Skeletal muscle cell (primary cell): Measurements from ENCODE around the gene GSTA3.
"Not testable (repeated sequence)": the region's sequence is repeated elsewhere in the genome, so short reads cannot be mapped to it uniquely, and the experiment has no call there.

ENCODE experiments used
- DNase-seq: peaks from one replicate; pipeline ENCODE4 v3.0.0-alpha.2; 2010; ENCODE audit warnings: low read depth
- H3K4me3 ChIP-seq: 2 replicates; pipeline ENCODE4 v1.5.1; 2011; ENCODE audit warnings: low read depth, mild to moderate bottlenecking, control low read depth, low read length, moderate library complexity

Gene GSTA3

DNA sequence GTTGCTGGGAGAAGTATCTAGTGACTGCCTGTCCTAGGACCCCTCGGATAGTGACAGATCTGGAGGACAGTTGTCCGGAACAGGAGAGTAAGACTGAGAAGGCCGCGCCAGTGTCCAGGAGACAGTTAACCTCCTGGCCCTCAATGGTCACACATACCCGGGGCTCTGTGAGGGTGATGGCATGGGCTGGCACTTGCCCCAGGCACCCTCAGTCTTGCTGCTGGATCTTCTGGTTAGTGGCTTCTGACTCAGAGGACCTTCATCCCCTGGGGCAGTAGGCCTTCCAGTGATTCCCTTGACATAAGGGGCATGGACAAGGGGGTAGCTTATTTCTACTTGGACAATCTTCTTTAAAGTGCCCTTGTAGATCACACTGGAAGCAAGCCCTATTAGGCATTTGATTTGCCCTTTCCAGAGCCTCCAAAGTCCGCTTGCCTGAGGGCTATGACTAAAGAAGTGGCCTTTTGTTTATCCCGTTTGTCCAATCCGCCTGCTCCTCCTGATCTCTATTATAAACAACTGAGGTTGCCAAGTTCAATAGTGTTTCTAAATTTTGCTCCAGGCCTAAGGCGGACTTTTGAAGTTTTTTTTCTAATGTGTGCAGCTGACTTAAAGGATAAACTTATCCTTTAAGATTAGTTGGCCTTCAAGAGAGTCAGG is 8.7 kb upstream of the GSTA3 start:
- H3K4me3 ChIP-seq = not testable (repeated sequence)
- peak; percentile 19 for DNase-seq

- no peak overlapping the region for H3K4me3 ChIP-seq
- DNase-seq = no peak
Observed at GRCh38 chr6:52914516-52914915, 5.0 kb upstream of the GSTA3 start.

- H3K4me3 ChIP-seq = no peak overlapping the region
- no peak for DNase-seq
Observed at GRCh38 chr6:52910091-52910490, 593 bp upstream of the GSTA3 start.

- no peak for DNase-seq
- no peak overlapping the region for H3K4me3 ChIP-seq
Observed at GRCh38 chr6:52909131-52909530, 367 bp downstream of the GSTA3 start.

GRCh38 chr6:52908526-52908925 is 972 bp downstream of the GSTA3 start:
- H3K4me3 ChIP-seq = no peak overlapping the region
- DNase-seq = no peak

- H3K4me3 ChIP-seq = no peak overlapping the region
- DNase-seq = no peak
Observed at GRCh38 chr6:52904562-52905279, 4.8 kb downstream of the GSTA3 start.

DNA sequence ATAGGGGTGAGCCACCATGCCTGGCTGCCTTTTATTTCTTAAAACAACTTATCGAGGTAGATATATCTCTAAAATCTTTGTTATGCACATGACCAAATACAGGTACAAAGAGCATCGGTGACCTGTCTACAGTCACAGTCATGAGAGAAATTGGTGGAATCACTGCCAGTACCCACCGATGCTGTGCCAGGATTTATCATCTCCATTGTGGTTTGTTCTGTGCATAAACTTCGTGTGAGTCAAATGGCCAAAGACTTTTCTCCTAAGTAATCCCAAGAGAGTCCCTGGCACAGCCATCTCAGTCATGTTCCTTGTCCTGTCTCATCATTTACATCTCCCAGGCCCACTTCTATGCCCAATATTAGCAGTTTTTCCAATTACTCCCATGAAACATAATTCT is 9.0 kb downstream of the GSTA3 start:
- DNase-seq = no peak

DNA sequence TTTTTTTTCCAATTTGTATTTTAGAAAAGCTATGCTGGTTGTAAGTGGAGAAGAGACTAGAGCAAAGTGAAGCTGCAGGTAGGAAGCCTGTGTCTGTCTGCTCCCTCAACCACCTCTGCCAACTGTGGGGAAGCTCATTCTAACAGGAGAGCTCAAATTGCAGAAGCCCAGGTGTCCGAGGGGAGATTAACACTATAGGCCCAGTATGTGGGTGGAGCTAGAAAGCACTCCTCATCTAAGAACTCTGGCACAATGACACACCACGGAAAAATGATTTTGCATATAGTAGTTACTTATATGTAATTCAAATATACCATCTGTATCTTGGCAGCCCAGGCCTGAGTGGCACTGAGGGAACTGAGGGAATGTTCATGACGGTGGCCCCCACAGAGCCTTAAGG is 13.7 kb downstream of the GSTA3 start:
- H3K4me3 ChIP-seq, DNase-seq: not testable (repeated sequence)

More for the DNA sequence above, 9.0 kb downstream of the GSTA3 start:
- H3K4me3 ChIP-seq = no peak overlapping the region

GRCh38 chr6:52894285-52894684 is 15.2 kb downstream of the GSTA3 start:
- no peak for DNase-seq

GRCh38 chr6:52893803-52894202 is 15.7 kb downstream of the GSTA3 start:
- DNase-seq = no peak
- H3K4me3 ChIP-seq = no peak overlapping the region

More at GRCh38 chr6:52894285-52894684, 15.2 kb downstream of the GSTA3 start:
- H3K4me3 ChIP-seq = no peak overlapping the region

DNA sequence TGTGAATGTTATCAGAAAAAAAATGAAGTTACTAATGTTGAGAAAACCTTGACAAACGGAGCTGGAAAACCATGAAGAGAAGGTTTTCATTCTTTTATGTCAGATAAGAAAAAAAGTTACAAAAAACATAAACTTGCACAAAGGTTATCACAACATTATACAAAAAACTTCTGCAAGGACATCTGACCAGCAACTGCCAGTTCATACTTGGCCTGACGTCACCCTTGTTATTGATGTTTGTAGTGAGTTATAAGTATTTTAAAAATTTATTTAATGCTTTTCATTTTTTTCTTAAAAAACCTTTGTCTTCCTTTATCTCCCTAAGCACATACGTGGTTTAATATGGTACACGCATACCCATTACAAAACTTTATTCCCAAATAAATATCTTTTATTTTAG is 16.3 kb downstream of the GSTA3 start:
- no peak for DNase-seq
- H3K4me3 ChIP-seq = no peak overlapping the region

GRCh38 chr6:52890018-52890417 is 19.5 kb downstream of the GSTA3 start:
- H3K4me3 ChIP-seq = no peak overlapping the region
- no peak for DNase-seq

GRCh38 chr6:52887910-52888524 is 21.5 kb downstream of the GSTA3 start:
- no peak overlapping the region for H3K4me3 ChIP-seq
- DNase-seq = no peak

DNA sequence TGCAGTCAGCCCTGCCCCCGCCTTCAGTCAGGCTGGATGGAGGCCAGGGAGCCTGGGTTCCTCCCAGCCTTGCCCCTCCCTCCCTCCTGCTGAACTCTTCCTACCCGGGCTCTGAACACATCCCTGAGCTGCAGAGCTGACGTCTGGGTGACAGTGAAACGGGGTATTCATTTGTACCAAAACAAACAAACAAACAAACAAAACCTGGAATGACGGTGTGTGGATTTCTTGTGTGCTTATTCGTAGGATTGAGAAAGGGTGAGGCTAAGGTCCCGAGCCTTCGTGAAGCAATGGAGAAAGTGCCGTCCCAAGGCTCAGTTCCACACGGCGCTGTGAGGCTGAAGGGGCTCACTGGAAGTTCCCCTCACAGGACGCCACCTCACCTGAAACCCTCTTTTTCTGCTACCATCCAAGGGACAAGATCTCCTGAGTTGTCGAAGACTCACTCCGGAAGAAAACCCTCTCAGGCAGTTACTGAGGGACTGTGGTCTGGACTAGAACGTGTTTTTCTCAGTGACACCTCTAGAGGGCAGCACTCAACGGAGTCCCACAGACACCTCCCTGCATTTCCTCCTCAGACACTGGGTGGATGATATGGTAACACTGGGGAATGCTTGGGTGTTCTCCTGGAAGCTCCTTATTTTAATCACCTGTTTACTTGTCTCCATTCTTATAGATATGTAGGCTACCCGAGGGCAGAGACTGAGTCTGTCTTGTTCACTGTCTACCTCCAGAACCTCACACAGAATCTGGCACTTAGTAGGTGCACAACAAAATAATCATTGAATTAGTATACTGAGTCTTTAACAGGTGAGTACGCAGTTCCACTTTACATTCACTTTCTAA is 27.3 kb downstream of the GSTA3 start:
- no peak for DNase-seq

GRCh38 chr6:52881662-52881995 is 27.9 kb downstream of the GSTA3 start:
- no peak for DNase-seq
- H3K4me3 ChIP-seq = no peak overlapping the region

More for the DNA sequence above, 27.3 kb downstream of the GSTA3 start:
- H3K4me3 ChIP-seq = peak overlapping the region; percentile 54

DNA sequence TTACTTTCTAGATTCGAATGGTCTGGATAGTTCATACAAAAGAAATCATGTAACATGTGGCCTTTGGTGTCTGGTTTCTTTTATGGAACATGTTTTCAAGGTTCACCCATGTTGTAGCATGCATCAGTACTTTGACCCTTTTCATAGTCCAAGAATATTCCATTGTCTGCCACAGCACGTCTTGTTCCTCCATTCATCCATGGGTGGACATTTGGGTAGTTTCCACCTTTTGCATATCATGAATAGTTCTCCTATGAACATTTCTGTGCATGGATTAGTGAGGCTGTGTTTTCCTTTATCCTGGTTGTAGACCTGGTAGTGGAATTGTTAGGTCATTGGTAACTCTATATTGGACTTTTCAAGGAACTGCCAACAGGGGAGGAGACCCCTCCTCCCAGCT is 31.7 kb downstream of the GSTA3 start:
- H3K4me3 ChIP-seq = no peak overlapping the region
- no peak for DNase-seq

DNA sequence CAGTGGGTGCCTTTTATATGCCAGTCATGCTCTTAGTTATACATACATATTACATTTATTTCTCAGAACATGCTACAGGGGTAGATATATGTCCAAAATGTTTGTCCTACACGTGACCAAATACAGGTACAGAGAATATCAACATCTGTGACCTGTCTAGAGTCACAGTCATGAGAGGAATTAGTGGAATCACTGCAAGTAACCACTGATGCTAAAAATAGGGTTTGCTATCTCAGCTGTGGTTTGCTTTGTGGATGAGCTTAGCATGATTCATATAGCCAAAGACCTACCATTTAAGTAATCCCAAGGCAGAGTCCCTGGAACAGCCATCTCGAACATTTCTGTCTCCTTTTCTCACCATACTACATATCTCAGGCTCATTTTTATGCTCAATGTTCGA is 32.3 kb downstream of the GSTA3 start:
- no peak overlapping the region for H3K4me3 ChIP-seq
- DNase-seq = peak; percentile 67

DNA sequence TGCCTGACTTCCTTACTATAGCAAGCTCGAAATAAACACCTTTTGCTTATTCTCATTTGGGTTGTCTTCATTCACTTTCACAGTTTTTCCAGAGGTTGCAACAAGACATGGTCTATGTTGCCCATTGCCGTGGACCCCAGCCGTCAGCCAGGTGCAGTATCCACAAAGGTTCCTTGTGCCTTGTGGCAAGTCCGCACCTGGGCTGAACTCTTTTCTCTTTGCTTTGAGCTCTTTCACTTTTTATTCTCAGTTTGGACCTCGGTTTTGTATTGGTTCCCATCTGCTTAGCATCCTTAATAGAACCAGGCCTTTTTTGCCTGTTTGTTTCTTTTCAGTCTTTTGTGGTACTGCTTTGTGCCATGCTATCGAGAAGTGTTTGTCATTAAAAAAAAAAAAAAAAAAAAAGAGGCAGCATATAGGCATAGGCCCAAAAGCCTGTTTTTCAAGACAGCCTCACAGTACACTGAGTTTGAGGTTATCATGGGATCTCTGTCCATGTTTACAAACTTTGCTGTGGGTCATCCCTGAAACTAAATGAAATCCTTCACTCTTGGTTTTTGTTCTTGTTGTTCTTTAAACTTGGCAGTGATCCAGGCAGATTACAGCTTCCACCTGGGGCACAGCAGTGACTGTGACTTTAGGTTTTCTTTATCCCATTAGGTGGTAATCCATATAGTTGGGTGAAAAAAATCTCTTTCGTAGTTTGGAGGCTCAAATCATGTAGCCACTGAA is 33.3 kb downstream of the GSTA3 start:
- DNase-seq = no peak

GRCh38 chr6:52872031-52872430 is 37.5 kb downstream of the GSTA3 start:
- no peak for DNase-seq
- no peak overlapping the region for H3K4me3 ChIP-seq

More for the DNA sequence above, 33.3 kb downstream of the GSTA3 start:
- no peak overlapping the region for H3K4me3 ChIP-seq
